Sigmoid colon (tissue), 4 donors: Measurements from ENCODE around the gene TRIO.

Experiments
- EP300 ChIP-seq, 4 donors: sonication (generic); formaldehyde crosslinking; IDR thresholded peaks; one replicate each; pipeline ENCODE4 v1.6.1; 2017; ENCODE audit warnings: antibody characterized with exemption in 4 of 4
- POLR2A ChIP-seq, 2 donors: fragments of 450-650 bp; IDR thresholded peaks; one replicate each; pipeline ENCODE4 v1.6.1; 2016; ENCODE audit warnings: antibody characterized with exemption in 2 of 2, mild to moderate bottlenecking in 2 of 2, moderate library complexity in 2 of 2
- TF ChIP-seq, protein P1 (sequence below), 4 experiments: fragments of 450-650 bp in 3 of 4; fragments of 200-600 bp in 1 of 4; IDR thresholded peaks; one replicate each; pipeline ENCODE4 v1.5.1; 2016 to 2019; ENCODE audit warnings: antibody characterized with exemption in 4 of 4, mild to moderate bottlenecking in 3 of 4, moderate library complexity in 2 of 4

DNA sequence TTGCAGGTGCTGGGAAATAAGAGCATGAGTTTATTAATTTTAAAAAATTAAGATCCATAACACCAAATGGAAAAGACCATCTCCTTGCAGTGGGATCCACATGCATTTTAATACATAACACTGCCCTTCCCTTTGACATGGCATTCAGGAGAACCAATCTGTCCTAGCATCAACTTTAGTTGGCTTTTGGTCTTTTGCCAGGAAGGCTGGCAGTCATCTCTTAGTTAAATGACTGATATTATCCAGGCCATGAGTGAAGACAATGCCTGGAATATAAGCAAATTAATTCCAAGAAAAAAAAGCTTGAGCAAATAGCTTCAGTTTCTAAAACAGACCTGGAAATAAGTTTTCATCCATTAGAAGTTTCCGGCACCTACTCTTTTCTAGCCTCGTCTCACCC lies 383.4 kb downstream of the TRIO start:
- no peak for TF ChIP-seq POLR2A (IDR thresholded peaks at IDR 0.05)
- TF ChIP-seq, protein P1, sequence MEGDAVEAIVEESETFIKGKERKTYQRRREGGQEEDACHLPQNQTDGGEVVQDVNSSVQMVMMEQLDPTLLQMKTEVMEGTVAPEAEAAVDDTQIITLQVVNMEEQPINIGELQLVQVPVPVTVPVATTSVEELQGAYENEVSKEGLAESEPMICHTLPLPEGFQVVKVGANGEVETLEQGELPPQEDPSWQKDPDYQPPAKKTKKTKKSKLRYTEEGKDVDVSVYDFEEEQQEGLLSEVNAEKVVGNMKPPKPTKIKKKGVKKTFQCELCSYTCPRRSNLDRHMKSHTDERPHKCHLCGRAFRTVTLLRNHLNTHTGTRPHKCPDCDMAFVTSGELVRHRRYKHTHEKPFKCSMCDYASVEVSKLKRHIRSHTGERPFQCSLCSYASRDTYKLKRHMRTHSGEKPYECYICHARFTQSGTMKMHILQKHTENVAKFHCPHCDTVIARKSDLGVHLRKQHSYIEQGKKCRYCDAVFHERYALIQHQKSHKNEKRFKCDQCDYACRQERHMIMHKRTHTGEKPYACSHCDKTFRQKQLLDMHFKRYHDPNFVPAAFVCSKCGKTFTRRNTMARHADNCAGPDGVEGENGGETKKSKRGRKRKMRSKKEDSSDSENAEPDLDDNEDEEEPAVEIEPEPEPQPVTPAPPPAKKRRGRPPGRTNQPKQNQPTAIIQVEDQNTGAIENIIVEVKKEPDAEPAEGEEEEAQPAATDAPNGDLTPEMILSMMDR (IDR thresholded peaks at IDR 0.05) = no peak
- TF ChIP-seq EP300 (IDR thresholded peaks at IDR 0.05) = no peak
